Measurements from ENCODE around the gene DPCD. TPM values are rescaled to one million over a fixed set of nuclear protein-coding genes. Genes with fewer than 3 reads are reported as not detected.

The DPCD gene
- total RNA-seq, 1 donor: 46.3 TPM

- TF ChIP-seq CTCF (IDR thresholded peaks at IDR 0.05; ENCODE audit: insufficient read depth, low read length): no peak
- DNase-seq (ENCODE audit: low read depth): peak; percentile 16
- H3K4me3 ChIP-seq (ENCODE audit: low read depth, low read length): no peak overlapping the region
Measured at GRCh38 chr10:101576211-101576863, 11.8 kb upstream of the DPCD start.

GRCh38 chr10:101577121-101577871 lies 10.8 kb upstream of the DPCD start:
- no peak overlapping the region for H3K4me3 ChIP-seq (ENCODE audit: low read depth, low read length)
- TF ChIP-seq CTCF (IDR thresholded peaks at IDR 0.05; ENCODE audit: insufficient read depth, low read length): no peak
- no peak for DNase-seq (ENCODE audit: low read depth)

- H3K4me3 ChIP-seq (ENCODE audit: low read depth, low read length): no peak overlapping the region
- TF ChIP-seq CTCF (IDR thresholded peaks at IDR 0.05; ENCODE audit: insufficient read depth, low read length): no peak
Measured at GRCh38 chr10:101578192-101578591, 9.9 kb upstream of the DPCD start.

GRCh38 chr10:101578803-101579515 lies 9.2 kb upstream of the DPCD start:
- DNase-seq (ENCODE audit: low read depth): no peak
- no peak for TF ChIP-seq CTCF (IDR thresholded peaks at IDR 0.05; ENCODE audit: insufficient read depth, low read length)
- H3K4me3 ChIP-seq (ENCODE audit: low read depth, low read length): no peak overlapping the region

More at GRCh38 chr10:101578192-101578591, 9.9 kb upstream of the DPCD start:
- DNase-seq (ENCODE audit: low read depth): no peak

GRCh38 chr10:101579516-101579870 lies 8.6 kb upstream of the DPCD start:
- DNase-seq (ENCODE audit: low read depth): no peak
- no peak for TF ChIP-seq CTCF (IDR thresholded peaks at IDR 0.05; ENCODE audit: insufficient read depth, low read length)
- H3K4me3 ChIP-seq (ENCODE audit: low read depth, low read length): no peak overlapping the region

GRCh38 chr10:101580486-101581399 lies 7.4 kb upstream of the DPCD start:
- no peak for TF ChIP-seq CTCF (IDR thresholded peaks at IDR 0.05; ENCODE audit: insufficient read depth, low read length)
- no peak for DNase-seq (ENCODE audit: low read depth)
- no peak overlapping the region for H3K4me3 ChIP-seq (ENCODE audit: low read depth, low read length)
